Right lobe of liver (tissue), 4 donors: Measurements from ENCODE around the gene PON3.

Source experiments
- CTCF ChIP-seq, 4 donors: fragments of 200-600 bp in 3 of 4; fragments of 450-650 bp in 1 of 4; IDR thresholded peaks; one replicate each; pipeline versions ENCODE4 v1.5.1 to v1.8.0; 2016 to 2022; ENCODE audit warnings: antibody characterized with exemption in 4 of 4, mild to moderate bottlenecking in 2 of 4
- POLR2A ChIP-seq: fragments of 450-650 bp; IDR thresholded peaks from one replicate; pipeline ENCODE4 v1.6.1; 2017; ENCODE audit warnings: antibody characterized with exemption, mild to moderate bottlenecking
- donor health status: DM: no; HTN: no; CAD: no.
- donor health status: DM: no; HTN: no; CAD: no.
- donor health status: DM: no; HTN: yes; CAD: no.

- TF ChIP-seq CTCF (IDR thresholded peaks at IDR 0.05) (no peak), POLR2A (no peak)
Observed at GRCh38 chr7:95317966-95318365, 78.2 kb downstream of the PON3 start.
